NOMO-1 (cell line): ENCODE results near the gene PTPN9.
"Not testable (repeated sequence)": the region's sequence is repeated elsewhere in the genome, so short reads cannot be mapped to it uniquely, and the experiment has no call there.

ENCODE experiments used
- DNase-seq, 2 experiments: peaks; one replicate each; lab custom pipeline; 2025; ENCODE audit not compliant: unreplicated experiment in 2 of 2; lab: John Stamatoyannopoulos, UW

The PTPN9 gene

DNA sequence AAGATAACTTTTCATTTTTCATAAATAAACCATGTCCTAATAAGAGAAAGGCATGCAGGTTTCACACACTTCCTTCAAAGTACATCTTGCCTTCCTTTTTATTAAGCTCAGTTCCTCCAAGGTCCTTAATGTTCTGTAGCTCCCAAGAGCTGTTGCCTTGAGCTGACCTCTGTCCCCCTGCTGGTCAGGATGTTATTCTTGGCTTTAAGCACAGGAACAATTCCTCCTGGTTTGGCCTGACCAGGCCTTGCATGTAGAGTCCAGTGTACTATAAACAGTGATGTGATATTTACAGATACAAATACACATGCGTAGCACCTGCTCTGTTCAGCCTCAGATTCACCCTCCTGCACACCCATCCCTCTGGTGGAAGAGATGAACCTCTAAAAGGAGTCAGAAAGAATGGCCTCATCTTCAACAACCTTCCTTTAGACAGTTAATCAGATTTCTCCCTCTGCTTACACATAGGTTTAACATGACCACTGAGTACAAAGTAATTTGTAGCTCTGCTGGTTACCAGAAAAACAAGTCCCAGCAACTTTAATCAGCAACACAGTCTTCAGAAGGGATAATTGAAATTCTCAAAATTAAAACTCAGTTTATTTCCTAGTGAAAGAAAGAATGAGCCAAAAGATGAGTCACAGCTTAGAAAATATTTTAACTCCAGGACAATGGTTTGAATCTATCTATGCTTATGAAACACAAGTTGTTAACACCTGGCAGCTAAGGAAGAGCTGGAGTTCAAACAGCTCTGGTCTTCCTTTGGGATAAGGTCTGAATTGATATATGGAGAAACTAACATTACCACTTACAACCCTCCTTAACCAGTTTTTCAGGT is 46.5 kb downstream of the PTPN9 start:
- peak in 1 of 2 experiments; percentile 38 for DNase-seq

DNA sequence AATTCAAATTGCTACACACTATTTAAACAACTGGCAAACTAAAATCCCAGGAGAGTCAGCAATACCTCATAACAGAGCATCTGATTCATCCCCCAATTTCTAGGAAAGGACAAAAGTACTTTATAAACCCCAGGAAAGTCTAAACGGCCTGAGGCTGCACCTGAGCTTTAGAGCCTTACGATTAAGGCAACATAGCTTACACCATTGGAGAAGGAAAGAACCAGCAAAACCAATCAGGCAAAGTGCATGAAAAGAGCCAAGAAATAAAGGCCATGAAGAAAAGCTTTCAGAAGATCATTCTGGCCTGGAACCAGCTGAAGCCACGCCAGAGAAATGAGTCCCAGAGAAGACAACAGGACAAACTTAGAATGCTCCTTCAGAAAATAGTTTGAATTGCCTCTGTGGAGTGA is 48.1 kb downstream of the PTPN9 start:
- DNase-seq: peak in 1 of 2 experiments; percentile 2

DNA sequence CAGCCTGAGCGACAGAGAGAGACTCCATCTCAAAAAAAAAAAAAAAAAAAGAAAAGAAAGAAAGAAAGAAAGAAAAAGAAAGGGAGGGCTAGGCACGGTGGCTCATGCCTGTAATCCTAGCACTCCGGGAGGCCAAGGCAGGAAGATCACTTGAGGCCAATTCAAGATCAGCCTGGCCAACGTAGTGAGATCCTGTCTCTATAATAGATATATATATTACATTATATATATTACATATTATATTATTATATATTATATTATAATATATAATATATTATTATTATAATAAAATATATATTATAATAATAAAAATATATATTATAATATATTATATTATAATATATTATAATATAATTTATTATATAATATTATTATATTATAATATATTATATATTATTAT is 48.9 kb downstream of the PTPN9 start:
- DNase-seq: no peak

DNA sequence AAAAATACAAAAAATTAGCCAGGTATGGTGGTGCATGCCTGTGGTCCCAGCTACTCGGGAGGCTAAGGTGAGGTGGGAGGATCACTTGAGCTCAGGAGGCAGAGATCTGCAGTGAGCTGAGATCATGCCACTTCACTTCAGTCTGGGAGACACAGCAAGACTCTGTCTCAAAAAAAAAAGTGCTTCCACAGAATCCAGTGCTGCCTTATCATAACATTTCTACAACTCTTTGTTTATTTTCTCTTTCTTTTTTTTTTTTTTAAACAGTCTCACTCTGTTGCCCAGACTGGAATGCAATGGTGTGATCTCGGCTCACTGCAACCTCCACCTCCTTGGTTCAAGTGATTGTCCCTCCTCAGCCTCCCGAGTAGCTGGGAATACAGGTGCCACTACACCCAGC is 53.4 kb downstream of the PTPN9 start:
- not testable (repeated sequence) for DNase-seq

DNA sequence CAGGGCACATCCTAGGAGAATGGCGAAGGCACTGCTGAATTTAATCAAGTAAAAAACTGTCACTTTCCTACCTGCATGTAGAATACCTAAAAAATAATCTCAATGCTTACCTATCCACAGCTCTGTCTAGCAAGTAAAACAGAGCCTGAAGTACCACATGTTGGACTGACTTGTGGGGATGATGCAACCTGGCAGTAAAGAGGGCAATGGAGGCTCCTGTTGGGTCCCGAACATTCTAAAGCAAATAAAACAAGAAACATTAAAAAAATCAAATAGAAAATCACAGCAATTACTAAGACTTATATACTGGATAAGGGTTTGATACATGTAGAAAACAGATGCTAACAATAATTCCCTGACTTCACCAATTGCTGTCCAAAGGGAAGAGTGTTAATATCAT is 56.1 kb downstream of the PTPN9 start:
- no peak for DNase-seq

DNA sequence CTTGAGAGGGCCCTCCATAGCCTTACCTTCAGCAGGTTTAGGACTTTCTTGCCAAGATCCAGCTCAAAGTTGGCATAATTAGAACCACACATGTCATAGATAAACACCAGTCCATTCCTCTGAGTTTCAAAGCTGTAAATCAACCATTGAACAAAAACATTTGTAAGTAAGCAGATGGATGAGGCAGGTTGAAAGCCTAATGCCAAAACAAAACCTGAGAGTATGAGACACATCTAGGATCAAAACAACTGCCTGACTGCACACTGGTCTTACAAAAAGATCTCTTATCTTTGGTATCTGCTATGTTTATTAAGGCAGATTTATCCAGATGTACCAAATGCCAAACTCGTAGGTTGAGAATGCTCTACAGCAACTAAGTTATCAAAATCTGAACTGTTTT is 61.9 kb downstream of the PTPN9 start:
- DNase-seq: no peak

DNA sequence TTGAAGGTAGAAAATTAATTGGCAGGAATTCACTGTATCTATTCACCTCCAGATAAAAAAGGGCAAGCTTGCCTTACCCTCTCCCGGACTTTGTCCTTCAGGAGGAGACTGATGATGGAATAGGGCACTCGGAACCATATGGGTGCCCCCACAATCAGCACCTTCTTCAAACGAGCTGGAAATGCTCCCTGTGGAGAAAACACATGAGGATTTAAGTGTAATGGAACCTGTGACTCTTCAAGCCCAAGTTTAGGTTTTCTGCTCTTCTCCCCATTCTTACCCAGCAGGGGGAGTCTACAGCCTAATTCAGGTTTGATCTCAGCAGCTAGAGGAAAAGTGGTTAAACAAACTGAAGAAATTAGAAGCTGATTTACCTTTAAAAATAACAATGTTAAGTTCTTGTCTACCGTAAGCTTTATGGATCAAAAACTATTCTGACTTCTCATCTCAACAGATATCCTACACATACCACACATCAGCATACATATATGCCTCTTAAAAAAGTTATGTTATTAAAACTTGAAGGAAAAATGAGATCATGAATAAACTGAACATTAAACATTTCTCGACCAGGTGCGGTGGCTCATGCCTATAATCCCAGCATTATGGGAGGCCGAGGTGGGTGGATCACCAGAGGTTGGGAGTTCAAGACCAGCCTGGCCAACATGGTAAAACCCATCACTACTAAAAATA is 70.1 kb downstream of the PTPN9 start:
- peak in 1 of 2 experiments; percentile 28 for DNase-seq

DNA sequence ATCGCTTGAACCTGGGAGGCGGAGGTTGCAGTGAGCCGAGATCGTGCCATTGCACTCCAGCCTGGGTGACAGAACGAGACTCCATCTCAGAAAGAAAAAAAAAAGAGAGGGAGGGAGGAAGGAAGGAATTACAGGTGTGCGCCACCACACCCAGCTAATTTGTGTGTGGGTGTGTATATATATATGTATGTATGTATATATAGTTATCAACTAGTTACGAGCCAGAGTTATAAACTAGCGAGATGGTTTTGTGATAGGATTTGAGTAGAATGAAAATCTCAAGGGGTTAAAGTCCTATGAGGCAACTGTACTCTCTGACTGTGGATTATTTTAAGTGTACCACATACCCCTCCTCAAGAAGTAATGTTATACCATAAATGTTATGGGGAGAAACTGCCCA is 76.8 kb downstream of the PTPN9 start:
- no peak for DNase-seq

DNA sequence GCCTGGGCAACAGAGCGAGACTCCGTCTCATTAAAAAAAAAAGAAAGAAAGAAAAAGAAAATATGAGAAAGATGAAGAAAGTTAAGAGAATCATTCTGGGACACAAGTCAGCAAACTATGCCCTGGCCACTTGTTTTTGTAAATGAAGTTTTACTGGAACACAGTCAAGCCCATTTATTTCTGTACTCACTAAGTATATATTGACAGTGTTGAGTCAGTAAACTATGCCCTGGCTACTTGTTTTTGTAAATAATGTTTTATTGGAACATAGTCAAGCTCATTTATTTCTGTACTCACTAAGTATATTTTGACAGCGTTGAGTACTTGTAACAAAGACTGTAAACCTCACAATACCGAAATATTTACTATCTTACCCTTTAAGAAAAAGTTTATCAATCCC is 85.4 kb downstream of the PTPN9 start:
- no peak for DNase-seq

DNA sequence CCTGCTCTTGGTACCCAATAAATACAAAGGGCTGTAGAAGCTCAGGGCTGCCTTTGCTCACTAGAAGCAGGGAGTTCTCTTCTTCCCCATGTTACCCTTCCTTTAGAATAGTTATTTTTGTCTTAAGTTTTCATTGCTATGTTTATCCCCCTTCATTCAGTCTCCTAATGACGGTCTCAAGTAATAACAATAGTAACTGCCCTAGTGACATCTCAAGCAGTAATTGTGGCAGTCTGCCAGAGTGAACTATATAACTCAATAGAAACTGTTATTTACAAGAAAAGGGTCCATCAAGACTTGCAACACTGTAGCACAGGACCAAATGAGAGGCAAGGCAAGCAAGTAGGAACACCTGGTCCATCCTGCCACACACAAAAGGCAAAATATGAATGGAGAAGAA is 95.2 kb downstream of the PTPN9 start:
- no peak for DNase-seq

DNA sequence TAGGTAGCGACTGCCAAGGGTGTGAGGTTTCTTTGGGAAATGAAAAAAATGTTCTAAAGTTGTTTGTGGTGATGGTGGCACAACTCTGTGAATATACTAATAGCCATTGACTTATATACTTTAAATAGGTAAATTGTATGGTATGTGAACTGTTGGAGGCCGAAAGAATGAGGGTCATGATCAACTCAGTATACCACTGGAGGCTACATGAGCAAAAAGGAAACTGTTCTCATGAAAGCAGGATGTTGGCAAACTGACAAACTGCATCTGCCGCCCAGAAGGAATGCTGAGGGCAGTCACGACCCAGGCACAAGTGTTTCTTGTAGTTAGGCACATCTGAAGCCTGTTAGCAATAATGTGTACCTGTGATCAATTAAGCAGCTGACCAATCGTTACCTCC is 95.6 kb downstream of the PTPN9 start:
- DNase-seq: not testable (repeated sequence)

DNA sequence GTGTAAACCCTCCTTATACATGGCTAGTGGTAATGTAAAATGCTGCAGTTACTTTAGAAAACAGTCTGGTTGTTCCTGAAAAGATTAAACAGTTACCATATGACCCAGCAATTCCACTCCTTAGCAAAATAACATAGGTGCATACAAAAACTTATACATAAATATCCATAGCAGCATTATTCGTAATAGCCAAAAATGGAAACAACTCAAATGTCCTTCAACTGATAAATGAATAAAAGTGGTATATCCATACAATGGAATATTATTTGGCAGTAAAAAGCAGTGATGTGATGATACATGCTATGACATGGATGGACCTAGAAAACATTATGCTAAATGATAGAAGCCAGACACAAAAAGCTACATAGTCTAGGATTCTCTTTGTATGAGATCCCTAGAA is 96.0 kb downstream of the PTPN9 start:
- no peak for DNase-seq

DNA sequence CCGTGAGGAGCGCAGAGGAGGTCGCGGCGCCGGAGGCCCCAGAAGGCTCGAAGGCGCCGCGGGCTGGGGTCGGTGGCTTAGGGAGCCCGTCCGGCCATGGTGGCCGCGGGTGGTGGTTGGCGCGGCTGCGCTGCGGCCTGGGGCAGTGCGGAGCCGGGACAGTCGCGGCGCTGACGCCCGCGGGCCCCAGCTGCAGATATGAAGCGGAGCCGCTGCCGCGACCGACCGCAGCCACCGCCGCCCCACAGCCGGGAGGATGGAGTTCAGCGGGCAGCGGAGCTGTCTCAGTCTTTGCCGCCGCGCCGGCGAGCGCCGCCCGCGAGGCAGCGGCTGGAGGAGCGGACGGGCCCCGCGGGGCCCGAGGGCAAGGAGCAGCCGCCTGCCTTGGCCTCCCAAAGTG is 98.7 kb downstream of the PTPN9 start:
- not testable (repeated sequence) for DNase-seq

DNA sequence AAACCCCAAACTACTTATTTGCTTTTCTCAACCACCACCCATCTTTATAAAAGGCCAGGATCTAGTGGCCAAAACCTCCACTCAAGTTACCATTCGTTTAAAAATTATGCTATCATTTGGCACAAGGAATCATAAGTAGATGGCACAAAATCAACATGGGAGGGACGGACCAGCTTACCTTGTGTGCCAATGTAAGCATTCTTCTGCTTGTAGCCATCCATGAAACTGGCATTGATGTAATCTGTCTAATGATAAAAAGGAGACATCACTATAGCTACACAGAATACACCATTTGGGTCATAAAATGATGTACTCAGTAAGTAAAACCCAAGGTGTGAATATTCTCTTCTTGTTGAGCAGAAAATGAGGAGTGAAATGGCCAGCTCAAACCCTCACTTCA is 99.4 kb downstream of the PTPN9 start:
- no peak for DNase-seq

DNA sequence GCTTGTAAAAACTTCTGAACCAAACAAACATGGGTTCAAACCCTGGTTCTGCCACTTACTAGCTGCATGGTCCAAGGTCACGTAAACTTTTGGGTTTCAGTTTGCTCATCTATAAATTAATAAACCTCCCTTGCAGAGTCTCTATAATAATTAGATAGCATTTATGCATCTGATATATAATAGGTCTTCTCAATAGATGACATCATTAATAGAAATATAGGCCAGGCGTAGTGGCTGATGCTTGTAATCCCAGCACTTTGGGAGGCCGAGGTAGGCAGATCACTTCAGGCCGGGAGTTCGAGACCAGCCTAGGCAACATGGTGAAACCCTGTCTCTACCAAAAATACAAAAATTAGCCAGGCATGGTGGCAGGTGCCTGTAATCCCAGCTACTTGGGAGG is 102.0 kb downstream of the PTPN9 start:
- not testable (repeated sequence) for DNase-seq

DNA sequence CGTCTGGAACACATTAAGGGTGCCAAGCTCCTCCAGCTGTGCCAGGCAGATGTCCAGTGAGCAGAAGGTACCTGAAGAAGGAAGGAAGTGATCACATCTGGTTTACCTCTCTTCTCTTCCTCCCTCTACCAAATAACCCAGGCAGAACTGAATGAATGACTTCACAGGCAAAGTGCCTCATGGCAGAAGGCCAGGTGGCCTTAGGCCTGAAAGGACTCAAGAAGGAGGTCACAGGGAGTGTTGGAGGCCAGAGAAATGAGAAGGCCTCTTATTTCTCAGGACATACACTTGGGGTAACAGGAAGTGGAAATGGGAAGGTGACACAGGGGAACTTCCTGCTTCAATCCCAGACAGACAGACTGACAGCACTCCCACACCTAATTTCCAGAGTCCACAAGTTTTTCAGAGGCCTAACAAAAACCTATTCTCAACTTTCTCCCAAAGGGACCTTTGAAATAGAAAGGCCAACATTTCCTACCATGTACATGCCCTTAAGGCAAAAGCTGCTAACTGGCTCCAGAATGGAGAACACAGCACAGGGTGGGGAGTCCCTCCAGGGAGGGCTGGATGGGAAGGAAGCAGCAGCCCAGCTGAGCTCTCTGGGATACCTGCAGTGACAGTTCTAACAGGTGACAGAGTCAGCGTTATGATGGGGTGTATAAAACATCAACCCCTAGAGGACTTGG is 110.1 kb downstream of the PTPN9 start:
- no peak for DNase-seq

DNA sequence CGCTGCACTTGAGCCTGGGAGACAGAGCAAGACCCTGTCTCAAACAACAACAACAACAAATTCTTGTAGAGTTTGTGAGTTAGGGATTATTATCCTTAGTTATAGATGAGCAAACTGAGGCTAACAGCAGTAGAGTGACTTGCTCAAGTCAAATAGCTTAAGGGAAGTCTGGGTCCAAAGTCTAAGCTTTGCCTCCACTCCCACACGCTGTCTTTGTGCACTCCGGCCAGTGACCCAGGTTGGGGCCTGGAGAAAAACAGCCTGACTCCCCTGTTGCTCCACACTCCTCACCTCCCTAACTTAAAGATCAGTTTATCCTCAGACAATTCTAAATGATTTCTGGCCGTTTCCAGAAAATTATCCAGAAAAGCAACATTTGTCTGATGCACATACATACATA is 118.5 kb downstream of the PTPN9 start:
- DNase-seq: no peak

DNA sequence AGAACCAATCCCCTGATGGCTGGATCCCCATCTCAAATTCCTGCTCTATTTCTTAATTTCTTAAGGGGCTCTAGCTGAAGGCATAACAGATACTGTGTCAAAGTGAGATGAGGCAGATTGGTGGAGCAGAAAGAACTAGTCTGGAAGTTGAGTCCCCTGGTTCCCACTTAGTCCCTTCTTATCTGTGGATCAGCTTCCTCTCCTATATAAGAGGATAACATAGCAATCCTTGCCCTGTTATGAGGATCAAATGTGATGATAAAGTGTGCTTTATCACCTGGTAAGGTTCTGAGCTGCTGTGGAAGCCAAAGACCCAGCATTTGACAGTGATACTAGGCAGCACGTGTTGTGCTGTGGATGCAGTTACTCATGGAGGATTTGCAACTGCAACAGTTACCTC is 119.5 kb downstream of the PTPN9 start:
- DNase-seq: no peak

DNA sequence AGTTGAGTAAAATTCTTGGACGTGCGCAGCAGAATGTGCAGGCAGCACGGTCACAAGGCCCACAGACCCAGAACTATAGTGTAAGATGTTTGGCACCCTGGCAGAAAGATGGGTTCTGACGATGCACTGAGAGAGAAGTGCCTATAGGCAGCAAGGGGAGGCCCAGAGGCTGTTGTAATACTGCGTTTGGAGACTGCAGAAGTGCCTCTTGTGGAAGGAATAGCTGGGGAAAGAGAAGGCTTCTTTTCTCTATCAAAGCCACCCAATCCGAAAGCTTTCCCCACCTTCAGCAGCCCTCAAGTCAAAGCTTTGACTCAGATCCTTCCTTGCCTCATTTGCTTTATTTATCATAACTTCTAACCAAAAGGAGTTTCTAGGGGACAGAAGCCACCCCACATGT is 122.4 kb downstream of the PTPN9 start:
- peak in 1 of 2 experiments; percentile 18 for DNase-seq

DNA sequence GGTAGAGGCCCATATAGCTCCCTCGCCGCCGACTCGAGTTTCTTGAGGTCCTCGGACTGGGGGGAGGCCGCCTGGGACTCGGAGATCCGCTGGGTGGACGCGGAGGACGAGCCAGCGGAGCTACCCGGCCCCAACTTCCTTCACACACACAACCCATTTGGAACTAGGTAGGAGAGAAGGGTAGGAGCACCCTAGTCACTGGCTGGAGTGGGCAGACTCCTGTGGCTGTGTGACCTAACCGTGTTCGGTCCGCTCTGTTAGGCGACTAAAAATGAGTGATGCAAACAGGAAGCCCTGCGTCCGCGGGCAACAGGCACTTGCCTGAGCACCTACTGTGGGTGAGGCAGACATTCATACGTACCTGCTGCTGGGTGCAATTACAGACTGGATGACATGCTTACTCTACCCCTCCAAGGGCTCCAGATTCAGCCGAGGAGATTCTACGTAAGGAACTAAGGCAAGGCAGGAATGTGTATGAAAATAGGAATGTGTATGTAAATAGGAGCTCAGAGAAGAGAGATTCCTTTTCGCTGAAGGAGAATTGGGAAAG is 123.1 kb downstream of the PTPN9 start:
- peak; percentile 59 to 66 for DNase-seq

DNA sequence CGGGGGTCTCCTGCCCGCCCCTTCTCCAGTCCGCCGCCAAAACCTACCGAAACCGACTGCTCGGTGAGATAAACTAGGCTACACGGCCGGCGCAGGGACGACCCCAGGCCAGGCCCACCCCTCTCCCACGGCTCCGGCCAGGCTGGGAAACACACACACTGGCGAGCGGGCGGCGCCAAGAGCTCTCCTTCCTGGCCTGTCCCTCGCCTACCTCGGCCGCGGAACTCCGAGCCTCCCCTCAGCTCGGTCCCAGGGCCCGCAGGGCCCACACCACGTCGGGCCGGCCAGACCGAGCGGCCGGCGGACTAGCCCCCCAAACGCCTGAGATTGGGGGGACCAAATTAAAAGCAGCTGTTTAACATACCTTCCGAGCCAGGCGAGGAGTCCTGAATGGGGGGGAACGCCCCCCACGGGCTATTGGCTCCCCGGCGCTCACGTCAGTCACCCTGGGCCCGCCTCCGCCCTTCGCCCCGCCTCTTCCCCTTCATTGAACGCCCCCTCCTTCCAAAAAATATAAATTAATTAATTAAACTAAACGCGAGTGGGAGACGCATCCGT is 123.6 kb downstream of the PTPN9 start:
- DNase-seq: peak; percentile 73 to 76
